HEK293 (cell line): ENCODE measurements around the gene FYCO1.

Experiments
- CTCF ChIA-PET: fragments of 350-600 bp; formaldehyde crosslinking; extraction: SDS; loops from one replicate; lab custom pipeline; 2021; ENCODE audit warnings: antibody characterized with exemption; lab: Yijun Ruan, JAX
- POLR2A ChIA-PET: fragments of 300-600 bp; formaldehyde crosslinking; extraction: SDS; loops from one replicate; lab custom pipeline; 2020; ENCODE audit warnings: antibody characterized with exemption, inconsistent platforms; lab: Yijun Ruan, JAX
- H3K27ac ChIP-seq: fragments of 200-500 bp; sonication (Bioruptor generic); 2 replicates; pipeline ENCODE4 v1.5.1; 2014; ENCODE audit warnings: low read depth, low read length, control low read depth, inconsistent platforms; ENCODE audit errors: extremely low read depth
- H3K36me3 ChIP-seq, 2 experiments: fragments of 200-500 bp in 1 of 2; sonication (Bioruptor generic) in 1 of 2; 1 replicate in 1 of 2; 2 replicates in 1 of 2; pipeline ENCODE4 v1.5.1; 2014 to 2017; ENCODE audit warnings: inconsistent platforms in 2 of 2, low read length in 2 of 2; ENCODE audit not compliant: control insufficient read depth in 2 of 2, insufficient read depth in 1 of 2
- H3K4me1 ChIP-seq: fragments of 200-500 bp; sonication (Bioruptor generic); 2 replicates; pipeline ENCODE4 v1.5.1; 2014; ENCODE audit warnings: mild to moderate bottlenecking, low read length, inconsistent platforms; ENCODE audit not compliant: control insufficient read depth, insufficient read depth
- H3K4me3 ChIP-seq: 2 replicates; pipeline ENCODE4 v1.5.1; 2011; ENCODE audit warnings: low read depth, mild to moderate bottlenecking, control low read depth, low read length, moderate library complexity
- H3K9me3 ChIP-seq: fragments of 200-500 bp; sonication (Bioruptor generic); 2 replicates; pipeline ENCODE4 v1.5.1; 2014; ENCODE audit warnings: low read depth, low read length, inconsistent platforms; ENCODE audit not compliant: control insufficient read depth, insufficient read depth
- GLI4 ChIP-seq: fragments of 450-650 bp; formaldehyde crosslinking; IDR thresholded peaks from 2 replicates; pipeline ENCODE4 v1.5.1; 2016; ENCODE audit warnings: missing biosample characterization, missing genetic modification characterization
- GLIS1 ChIP-seq: fragments of 450-650 bp; formaldehyde crosslinking; IDR thresholded peaks from 2 replicates; pipeline ENCODE4 v1.5.1; 2016; ENCODE audit warnings: missing biosample characterization, missing genetic modification characterization
- MYNN ChIP-seq: fragments of 450-650 bp; formaldehyde crosslinking; IDR thresholded peaks from 2 replicates; pipeline ENCODE4 v1.5.1; 2016; ENCODE audit warnings: missing biosample characterization, missing genetic modification characterization, borderline replicate concordance
- PRDM1 ChIP-seq: fragments of 450-650 bp; formaldehyde crosslinking; IDR thresholded peaks from 2 replicates; pipeline ENCODE4; 2016; ENCODE audit warnings: missing biosample characterization, missing genetic modification characterization
- SCRT1 ChIP-seq: fragments of 450-650 bp; formaldehyde crosslinking; IDR thresholded peaks from 2 replicates; pipeline ENCODE4 v1.5.1; 2016; ENCODE audit warnings: missing biosample characterization, missing genetic modification characterization, borderline replicate concordance
- WT1 ChIP-seq: fragments of 450-650 bp; formaldehyde crosslinking; IDR thresholded peaks from 2 replicates; pipeline ENCODE4 v1.5.1; 2016; ENCODE audit warnings: missing biosample characterization, missing genetic modification characterization
- ZBTB48 ChIP-seq: fragments of 450-650 bp; formaldehyde crosslinking; IDR thresholded peaks from 2 replicates; pipeline ENCODE4 v1.5.1; 2016; ENCODE audit warnings: missing biosample characterization, missing genetic modification characterization
- ZFHX2 ChIP-seq: fragments of 450-650 bp; formaldehyde crosslinking; conservative IDR thresholded peaks from 2 replicates; pipeline ENCODE4 v1.5.1; 2016; ENCODE audit warnings: missing biosample characterization, missing genetic modification characterization
- ZNF133 ChIP-seq: fragments of 450-650 bp; formaldehyde crosslinking; IDR thresholded peaks from 2 replicates; pipeline ENCODE4 v1.5.1; 2016; ENCODE audit warnings: missing biosample characterization, missing genetic modification characterization
- ZNF2 ChIP-seq: fragments of 450-650 bp; formaldehyde crosslinking; IDR thresholded peaks from 2 replicates; pipeline ENCODE4 v1.5.1; 2016; ENCODE audit warnings: missing biosample characterization, missing genetic modification characterization
- ZNF248 ChIP-seq: fragments of 450-650 bp; formaldehyde crosslinking; IDR thresholded peaks from 2 replicates; pipeline ENCODE4 v1.5.1; 2017; ENCODE audit warnings: missing biosample characterization, missing genetic modification characterization
- ZNF341 ChIP-seq: fragments of 450-650 bp; formaldehyde crosslinking; IDR thresholded peaks from 2 replicates; pipeline ENCODE4; 2016; ENCODE audit warnings: low read depth, missing biosample characterization, missing genetic modification characterization
- ZNF426 ChIP-seq: fragments of 450-650 bp; formaldehyde crosslinking; IDR thresholded peaks from 2 replicates; pipeline ENCODE4 v1.5.1; 2017; ENCODE audit warnings: missing biosample characterization, missing genetic modification characterization, mild to moderate bottlenecking, inconsistent platforms, moderate library complexity
- ZNF510 ChIP-seq: fragments of 450-650 bp; formaldehyde crosslinking; IDR thresholded peaks from 2 replicates; pipeline ENCODE4 v1.5.1; 2018; ENCODE audit warnings: mild to moderate bottlenecking, missing genetic modification characterization, missing biosample characterization; ENCODE audit not compliant: insufficient replicate concordance
- ZNF571 ChIP-seq: fragments of 450-650 bp; formaldehyde crosslinking; IDR thresholded peaks from 2 replicates; pipeline ENCODE4 v1.5.0; 2017; ENCODE audit warnings: missing biosample characterization, missing genetic modification characterization
- ZNF664 ChIP-seq: fragments of 450-650 bp; formaldehyde crosslinking; IDR thresholded peaks from 2 replicates; pipeline ENCODE4 v1.5.1; 2016; ENCODE audit warnings: missing biosample characterization, missing genetic modification characterization
- ZNF792 ChIP-seq: fragments of 450-650 bp; formaldehyde crosslinking; IDR thresholded peaks from 2 replicates; pipeline ENCODE4 v1.5.1; 2016; ENCODE audit warnings: missing biosample characterization, missing genetic modification characterization
- ZNF843 ChIP-seq: fragments of 450-650 bp; formaldehyde crosslinking; IDR thresholded peaks from 2 replicates; pipeline ENCODE4 v1.5.1; 2016; ENCODE audit warnings: missing biosample characterization, missing genetic modification characterization
- TF ChIP-seq, protein P1 (sequence below): fragments of 450-650 bp; formaldehyde crosslinking; IDR thresholded peaks from 2 replicates; pipeline ENCODE4 v1.5.1; 2016; ENCODE audit warnings: missing biosample characterization, missing genetic modification characterization
- TF ChIP-seq, protein P2 (sequence below): fragments of 450-650 bp; formaldehyde crosslinking; IDR thresholded peaks from 2 replicates; pipeline ENCODE4 v1.5.1; 2016; ENCODE audit warnings: missing biosample characterization, missing genetic modification characterization
- TF ChIP-seq, protein P3 (sequence below): fragments of 450-650 bp; formaldehyde crosslinking; IDR thresholded peaks from 2 replicates; pipeline ENCODE4 v1.5.1; 2016; ENCODE audit warnings: missing biosample characterization, missing genetic modification characterization
- TF ChIP-seq, protein P4 (sequence below): fragments of 450-650 bp; formaldehyde crosslinking; IDR thresholded peaks from 2 replicates; pipeline ENCODE4 v1.5.1; 2016; ENCODE audit warnings: missing biosample characterization, missing genetic modification characterization

FYCO1 gene

DNA sequence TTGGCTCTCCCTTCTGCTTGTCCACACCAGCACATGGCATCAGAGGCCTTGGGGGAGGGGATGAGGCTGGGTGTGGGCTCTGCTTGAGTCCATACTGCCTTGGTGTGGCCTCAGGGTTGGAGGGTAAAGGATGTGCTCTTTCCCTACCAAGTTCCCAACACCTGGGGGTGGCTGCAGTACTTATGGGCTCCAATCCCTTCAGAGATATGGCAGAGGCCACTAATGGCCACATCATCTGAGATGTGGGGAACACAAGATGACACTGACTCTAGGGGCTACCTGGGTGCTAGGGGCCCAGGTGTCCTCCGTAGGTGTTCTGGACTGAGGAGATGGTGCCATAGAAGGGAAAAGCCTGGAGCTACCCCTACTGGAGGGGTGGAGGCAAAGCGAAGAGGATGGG, 45.5 kb downstream of the FYCO1 start:
- CTCF ChIA-PET, result no interaction called here
- POLR2A ChIA-PET, result no interaction called here
- peaks cover 0 to 100% of the 10 kb centered on the region in 2 experiments; a peak in 1 of 3 replicates for H3K36me3 ChIP-seq
- no peaks in the 10 kb centered on the region for H3K4me1 ChIP-seq
- no peak overlapping the region for H3K27ac ChIP-seq
- H3K4me3 ChIP-seq, result no peak overlapping the region
- TF ChIP-seq ZNF664, result no peak
- no peak for TF ChIP-seq ZNF426
- no peak for TF ChIP-seq PRDM1 (tag by site-specific recombination)
- TF ChIP-seq, protein P1, sequence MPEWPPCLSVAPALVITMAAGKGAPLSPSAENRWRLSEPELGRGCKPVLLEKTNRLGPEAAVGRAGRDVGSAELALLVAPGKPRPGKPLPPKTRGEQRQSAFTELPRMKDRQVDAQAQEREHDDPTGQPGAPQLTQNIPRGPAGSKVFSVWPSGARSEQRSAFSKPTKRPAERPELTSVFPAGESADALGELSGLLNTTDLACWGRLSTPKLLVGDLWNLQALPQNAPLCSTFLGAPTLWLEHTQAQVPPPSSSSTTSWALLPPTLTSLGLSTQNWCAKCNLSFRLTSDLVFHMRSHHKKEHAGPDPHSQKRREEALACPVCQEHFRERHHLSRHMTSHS (tag by site-specific recombination), result no peak
- H3K9me3 ChIP-seq, result no peaks in the 10 kb centered on the region

DNA sequence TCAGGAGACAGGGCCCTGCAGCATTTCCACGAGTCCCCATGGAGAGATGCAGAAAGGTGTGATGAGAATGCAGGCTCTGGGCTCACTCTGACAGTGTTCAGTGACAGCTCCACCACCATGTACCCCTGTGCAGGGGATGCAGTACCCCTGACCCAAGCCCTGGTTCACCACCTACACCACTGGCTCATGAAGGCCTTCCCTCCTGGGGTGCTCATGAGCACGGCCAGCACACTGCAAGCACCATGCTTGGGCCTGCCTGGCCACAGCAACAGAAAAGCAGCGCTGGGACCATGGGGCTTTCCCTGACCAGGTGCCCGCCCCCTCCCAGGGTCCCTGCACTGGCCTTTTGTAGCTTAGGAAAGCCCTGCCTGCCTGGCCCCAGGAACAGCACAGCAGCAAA, 46.2 kb downstream of the FYCO1 start:
- CTCF ChIA-PET, result no interaction called here
- TF ChIP-seq, protein P2, sequence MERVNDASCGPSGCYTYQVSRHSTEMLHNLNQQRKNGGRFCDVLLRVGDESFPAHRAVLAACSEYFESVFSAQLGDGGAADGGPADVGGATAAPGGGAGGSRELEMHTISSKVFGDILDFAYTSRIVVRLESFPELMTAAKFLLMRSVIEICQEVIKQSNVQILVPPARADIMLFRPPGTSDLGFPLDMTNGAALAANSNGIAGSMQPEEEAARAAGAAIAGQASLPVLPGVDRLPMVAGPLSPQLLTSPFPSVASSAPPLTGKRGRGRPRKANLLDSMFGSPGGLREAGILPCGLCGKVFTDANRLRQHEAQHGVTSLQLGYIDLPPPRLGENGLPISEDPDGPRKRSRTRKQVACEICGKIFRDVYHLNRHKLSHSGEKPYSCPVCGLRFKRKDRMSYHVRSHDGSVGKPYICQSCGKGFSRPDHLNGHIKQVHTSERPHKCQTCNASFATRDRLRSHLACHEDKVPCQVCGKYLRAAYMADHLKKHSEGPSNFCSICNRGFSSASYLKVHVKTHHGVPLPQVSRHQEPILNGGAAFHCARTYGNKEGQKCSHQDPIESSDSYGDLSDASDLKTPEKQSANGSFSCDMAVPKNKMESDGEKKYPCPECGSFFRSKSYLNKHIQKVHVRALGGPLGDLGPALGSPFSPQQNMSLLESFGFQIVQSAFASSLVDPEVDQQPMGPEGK (tag by site-specific recombination), result no peak
- no peak for TF ChIP-seq SCRT1 (tag by site-specific recombination)
- Histone ChIP-seq H3K4me1 (no peaks in the 10 kb centered on the region), H3K9me3 (no peaks in the 10 kb centered on the region), H3K4me3 (no peak overlapping the region), H3K27ac (no peak overlapping the region), H3K36me3 (peaks cover 0 to 97% of the 10 kb centered on the region in 2 experiments; a peak in 1 of 3 replicates)
- POLR2A ChIA-PET, result no interaction called here

DNA sequence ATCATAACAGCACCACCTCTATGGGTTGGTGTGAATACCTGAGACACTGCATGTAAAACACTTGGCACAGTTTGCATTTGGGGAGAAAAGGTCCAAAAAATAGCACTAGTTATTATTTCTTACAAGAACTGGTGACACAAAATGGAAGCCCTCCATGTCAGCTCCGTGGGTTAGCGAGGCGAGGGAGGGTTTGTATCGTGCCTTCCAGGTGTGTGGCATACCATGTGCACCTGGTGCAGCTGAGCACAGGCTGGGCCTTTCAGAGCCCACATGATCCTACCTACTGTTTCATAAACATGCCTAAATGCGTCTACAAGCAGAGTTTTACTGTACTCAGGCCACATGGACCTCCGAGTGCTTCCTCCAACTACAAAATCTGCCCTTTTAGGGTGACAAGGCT, 46.7 kb downstream of the FYCO1 start:
- CTCF ChIA-PET, result interaction anchor here (0.7 kb wide), 1 partner anchor 29 kb away, joined by 3 read pairs; no protein-coding TSS in a partner anchor
- POLR2A ChIA-PET, result no interaction called here
- H3K27ac ChIP-seq, result no peak overlapping the region

DNA sequence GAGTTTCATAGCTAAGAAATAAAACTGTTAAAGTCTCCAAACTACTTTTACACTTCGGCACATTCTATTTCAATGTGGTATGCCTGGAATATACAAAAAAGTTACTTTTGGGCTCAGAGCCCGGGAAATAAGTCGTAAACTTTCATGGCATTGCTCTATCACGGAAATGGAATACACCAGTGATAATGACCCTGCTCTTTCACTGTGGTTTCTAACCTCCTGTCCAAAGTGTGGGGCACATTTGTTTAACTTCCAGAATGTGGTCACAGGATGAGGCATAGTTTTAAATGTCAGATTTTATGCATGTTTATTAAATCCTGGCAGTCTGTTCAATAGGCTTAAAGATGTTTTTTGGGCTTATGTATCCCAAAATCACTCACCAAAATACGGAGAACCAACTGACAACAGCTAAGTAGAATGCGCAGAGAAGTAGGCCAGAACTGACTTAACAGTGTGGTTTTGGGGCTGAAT, 47.3 kb downstream of the FYCO1 start:
- ChIA-PET POLR2A (no interaction called here), CTCF (interaction anchor here (0.5 to 0.7 kb wide), 2 partner anchors 29 to 102 kb away, joined by 3 read pairs; no protein-coding TSS in a partner anchor)
- no peak overlapping the region for H3K27ac ChIP-seq
- peaks cover 0 to 90% of the 10 kb centered on the region in 2 experiments; a peak in 1 of 3 replicates for H3K36me3 ChIP-seq
- H3K4me1 ChIP-seq, result no peaks in the 10 kb centered on the region
- no peak overlapping the region for H3K4me3 ChIP-seq
- H3K9me3 ChIP-seq, result no peaks in the 10 kb centered on the region
- TF ChIP-seq ZNF2, result no peak
- no peak for TF ChIP-seq MYNN (tag by site-specific recombination)
- TF ChIP-seq ZNF843 (tag by site-specific recombination), result no peak
- TF ChIP-seq, protein P3, sequence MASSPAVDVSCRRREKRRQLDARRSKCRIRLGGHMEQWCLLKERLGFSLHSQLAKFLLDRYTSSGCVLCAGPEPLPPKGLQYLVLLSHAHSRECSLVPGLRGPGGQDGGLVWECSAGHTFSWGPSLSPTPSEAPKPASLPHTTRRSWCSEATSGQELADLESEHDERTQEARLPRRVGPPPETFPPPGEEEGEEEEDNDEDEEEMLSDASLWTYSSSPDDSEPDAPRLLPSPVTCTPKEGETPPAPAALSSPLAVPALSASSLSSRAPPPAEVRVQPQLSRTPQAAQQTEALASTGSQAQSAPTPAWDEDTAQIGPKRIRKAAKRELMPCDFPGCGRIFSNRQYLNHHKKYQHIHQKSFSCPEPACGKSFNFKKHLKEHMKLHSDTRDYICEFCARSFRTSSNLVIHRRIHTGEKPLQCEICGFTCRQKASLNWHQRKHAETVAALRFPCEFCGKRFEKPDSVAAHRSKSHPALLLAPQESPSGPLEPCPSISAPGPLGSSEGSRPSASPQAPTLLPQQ (tag by site-specific recombination), result no peak
- TF ChIP-seq, protein P4, sequence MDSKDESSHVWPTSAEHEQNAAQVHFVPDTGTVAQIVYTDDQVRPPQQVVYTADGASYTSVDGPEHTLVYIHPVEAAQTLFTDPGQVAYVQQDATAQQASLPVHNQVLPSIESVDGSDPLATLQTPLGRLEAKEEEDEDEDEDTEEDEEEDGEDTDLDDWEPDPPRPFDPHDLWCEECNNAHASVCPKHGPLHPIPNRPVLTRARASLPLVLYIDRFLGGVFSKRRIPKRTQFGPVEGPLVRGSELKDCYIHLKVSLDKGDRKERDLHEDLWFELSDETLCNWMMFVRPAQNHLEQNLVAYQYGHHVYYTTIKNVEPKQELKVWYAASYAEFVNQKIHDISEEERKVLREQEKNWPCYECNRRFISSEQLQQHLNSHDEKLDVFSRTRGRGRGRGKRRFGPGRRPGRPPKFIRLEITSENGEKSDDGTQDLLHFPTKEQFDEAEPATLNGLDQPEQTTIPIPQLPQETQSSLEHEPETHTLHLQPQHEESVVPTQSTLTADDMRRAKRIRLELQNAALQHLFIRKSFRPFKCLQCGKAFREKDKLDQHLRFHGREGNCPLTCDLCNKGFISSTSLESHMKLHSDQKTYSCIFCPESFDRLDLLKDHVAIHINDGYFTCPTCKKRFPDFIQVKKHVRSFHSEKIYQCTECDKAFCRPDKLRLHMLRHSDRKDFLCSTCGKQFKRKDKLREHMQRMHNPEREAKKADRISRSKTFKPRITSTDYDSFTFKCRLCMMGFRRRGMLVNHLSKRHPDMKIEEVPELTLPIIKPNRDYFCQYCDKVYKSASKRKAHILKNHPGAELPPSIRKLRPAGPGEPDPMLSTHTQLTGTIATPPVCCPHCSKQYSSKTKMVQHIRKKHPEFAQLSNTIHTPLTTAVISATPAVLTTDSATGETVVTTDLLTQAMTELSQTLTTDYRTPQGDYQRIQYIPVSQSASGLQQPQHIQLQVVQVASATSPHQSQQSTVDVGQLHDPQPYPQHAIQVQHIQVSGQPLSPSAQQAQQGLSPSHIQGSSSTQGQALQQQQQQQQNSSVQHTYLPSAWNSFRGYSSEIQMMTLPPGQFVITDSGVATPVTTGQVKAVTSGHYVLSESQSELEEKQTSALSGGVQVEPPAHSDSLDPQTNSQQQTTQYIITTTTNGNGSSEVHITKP (tag by site-specific recombination), result no peak
- TF ChIP-seq ZNF133 (tag by site-specific recombination), result no peak
- TF ChIP-seq WT1 (tag by site-specific recombination), result no peak
- no peak for TF ChIP-seq GLI4
- no peak for TF ChIP-seq ZNF792 (tag by site-specific recombination)
- no peak for TF ChIP-seq PRDM1 (tag by site-specific recombination)
- TF ChIP-seq ZNF571 (tag by site-specific recombination), result no peak
- no peak for TF ChIP-seq GLIS1

More for the DNA sequence above, 46.7 kb downstream of the FYCO1 start:
- Histone ChIP-seq H3K9me3 (no peaks in the 10 kb centered on the region), H3K36me3 (peaks cover 0 to 92% of the 10 kb centered on the region in 2 experiments; a peak in 1 of 3 replicates), H3K4me1 (no peaks in the 10 kb centered on the region), H3K4me3 (no peak overlapping the region)
- TF ChIP-seq ZNF248 (tag by site-specific recombination) (no peak), ZNF341 (tag by site-specific recombination) (no peak), ZFHX2 (tag by site-specific recombination) (no peak), ZBTB48 (tag by site-specific recombination) (no peak), ZNF510 (tag by site-specific recombination) (no peak)
